Activated CD4-positive, alpha-beta T cell treated with anti-CD3 and anti-CD28 coated beads, Interleukin-2, Interleukin-4, amounts not matched to agents 100 ng/mL and 50 ng/mL, durations not matched to agents 16 hours and 8 hours (primary cell): ENCODE measurements around the gene TSSK6.

Experiments used
- DNase-seq: peaks from one replicate; pipeline ENCODE4 v3.0.0-alpha.2; 2020; ENCODE audit warnings: low spot score

TSSK6 gene

GRCh38 chr19:19530889-19531288 lies 15.5 kb upstream of the TSSK6 start:
- no peak for DNase-seq

- no peak for DNase-seq
These were observed 15.1 kb upstream of the TSSK6 start for GRCh38 chr19:19530423-19530804.

- no peak for DNase-seq
These were observed 14.6 kb upstream of the TSSK6 start for GRCh38 chr19:19529783-19530422.

- no peak for DNase-seq
These were observed 13.6 kb upstream of the TSSK6 start, which contains the start of gene YJEFN3 for GRCh38 chr19:19528721-19529490. YJEFN3 (plus strand) TSS chr19:19528911; CDS start chr19:19528933, 22 bp downstream.

- DNase-seq = no peak
These were observed 12.6 kb upstream of the TSSK6 start for GRCh38 chr19:19527674-19528625.

GRCh38 chr19:19527371-19527656 lies 12.0 kb upstream of the TSSK6 start:
- no peak for DNase-seq

- DNase-seq = no peak
These were observed 11.4 kb upstream of the TSSK6 start for GRCh38 chr19:19526581-19527370.

- no peak for DNase-seq
These were observed 10.4 kb upstream of the TSSK6 start for GRCh38 chr19:19525611-19526380.

GRCh38 chr19:19524053-19524452 lies 8.7 kb upstream of the TSSK6 start:
- DNase-seq = no peak

GRCh38 chr19:19523177-19523576 lies 7.8 kb upstream of the TSSK6 start:
- no peak for DNase-seq

GRCh38 chr19:19520989-19521388 lies 5.6 kb upstream of the TSSK6 start:
- no peak for DNase-seq

GRCh38 chr19:19517235-19517619 lies 1.9 kb upstream of the TSSK6 start:
- no peak for DNase-seq

- DNase-seq = peak; percentile 95
These were observed 533 bp upstream of the TSSK6 start, which contains the start of gene NDUFA13 for GRCh38 chr19:19515642-19516519. NDUFA13 (plus strand) TSS chr19:19516225; CDS start chr19:19516239, 14 bp downstream.

- no peak for DNase-seq
These were observed 1.1 kb downstream of the TSSK6 start for GRCh38 chr19:19514215-19514657.

GRCh38 chr19:19513682-19514081 lies 1.7 kb downstream of the TSSK6 start:
- no peak for DNase-seq

GRCh38 chr19:19510432-19510831 lies 4.9 kb downstream of the TSSK6 start:
- no peak for DNase-seq

- DNase-seq = no peak
These were observed 7.1 kb downstream of the TSSK6 start for GRCh38 chr19:19508217-19508616.

- DNase-seq = no peak
These were observed 8.0 kb downstream of the TSSK6 start for GRCh38 chr19:19507354-19507753.

GRCh38 chr19:19506592-19506991 lies 8.8 kb downstream of the TSSK6 start:
- DNase-seq = no peak
